ENCODE data around the gene CADM1. TPM values are rescaled to one million over a fixed set of nuclear protein-coding genes. Genes with fewer than 3 reads are reported as not detected.

CADM1 gene
- total RNA-seq, 2 donors from 2014 or later, result 2.5 to 5.5 TPM

DNA sequence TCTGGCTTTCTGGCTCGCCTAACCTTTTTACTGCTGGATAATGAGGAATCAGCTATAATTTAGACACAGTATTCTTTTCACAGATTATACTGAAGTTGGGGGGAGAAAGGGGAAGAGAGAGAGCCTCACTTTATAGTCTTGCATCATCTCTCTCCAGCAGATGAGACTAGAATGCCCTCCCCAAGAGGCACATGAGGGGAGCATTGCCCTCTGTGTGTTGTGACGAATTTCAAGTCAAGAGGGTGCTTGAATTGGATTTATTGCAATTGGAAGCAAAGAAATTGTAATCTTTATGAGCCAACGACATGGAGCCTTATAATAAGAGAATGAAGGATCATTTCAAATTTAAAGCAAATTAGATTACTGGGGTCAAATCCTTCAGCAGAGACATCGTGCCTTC is 17.6 kb upstream of the CADM1 start:
- DNase-seq (ENCODE audit: low spot score), result no peak
- intact Hi-C loops (cut with DNase I), result no loop called here

DNA sequence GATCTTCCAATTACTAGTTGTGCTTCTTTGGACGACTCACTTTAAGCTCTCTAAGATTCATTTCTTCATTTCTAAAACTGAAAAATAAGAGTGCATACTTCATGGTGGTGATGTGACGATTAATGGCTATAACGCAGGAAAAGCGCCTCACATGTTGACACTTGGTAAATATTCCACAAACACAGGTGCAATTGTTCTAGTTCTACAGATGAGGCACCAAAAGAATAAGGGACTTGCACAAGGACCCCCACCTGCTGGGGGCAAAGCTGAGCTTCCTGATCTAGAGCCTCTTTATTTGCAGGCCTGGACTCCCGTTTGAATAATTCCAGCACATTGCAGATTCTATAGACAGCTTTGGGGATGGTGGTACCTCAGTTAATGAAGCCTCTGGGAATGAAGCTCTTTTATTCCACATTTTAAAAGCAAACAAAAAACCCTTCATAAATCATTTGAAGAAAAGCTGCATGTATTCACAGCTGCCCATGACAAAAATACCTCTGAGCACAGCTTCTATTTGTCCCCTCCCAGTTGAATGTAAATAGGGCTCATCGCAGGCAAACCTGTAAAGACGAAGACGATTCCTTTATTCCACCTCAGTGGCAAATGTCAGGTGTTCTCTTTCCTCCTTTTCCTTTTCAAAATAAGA is 14.9 kb upstream of the CADM1 start:
- intact Hi-C loops (cut with DNase I), result loop anchor here in 1 of 2 donors (10.0 kb wide), 1 partner anchor 236 kb away; no protein-coding TSS in a partner anchor
- DNase-seq (ENCODE audit: low spot score), result no peak

DNA sequence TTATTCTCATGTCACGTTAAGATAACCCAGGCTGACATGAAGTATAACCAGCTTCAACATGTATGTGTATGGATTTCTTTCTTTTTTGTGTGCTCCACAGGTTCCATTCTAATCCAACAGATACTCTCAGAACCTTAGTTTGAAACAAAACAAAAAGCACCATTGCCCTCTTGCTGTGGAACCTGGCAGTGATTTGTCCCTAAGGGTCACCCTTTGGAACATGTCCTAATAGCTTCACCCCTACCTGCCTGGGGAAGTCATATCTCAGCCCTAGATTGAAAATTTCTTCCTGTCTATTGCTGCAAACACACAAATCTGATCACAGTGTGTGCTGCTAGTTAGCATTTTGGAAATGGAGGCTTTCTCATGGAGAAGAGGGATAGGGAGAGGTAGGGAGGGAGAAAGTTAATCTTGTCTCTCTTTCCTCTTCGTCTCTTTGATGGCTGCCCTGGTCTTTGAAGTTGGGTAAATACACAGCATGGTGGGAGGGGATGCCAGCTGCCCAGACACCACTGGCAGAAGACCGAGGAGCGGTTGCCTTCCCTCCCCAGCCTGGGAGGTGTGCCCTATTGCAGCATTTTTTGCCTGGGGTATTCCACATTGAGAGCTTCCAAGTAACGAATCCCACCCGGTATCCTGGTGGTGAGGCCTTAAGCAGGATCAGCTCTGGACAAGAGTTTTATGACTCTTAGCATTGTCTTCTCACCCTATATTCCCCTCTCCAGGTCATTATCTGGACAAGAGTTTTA is 11.6 kb upstream of the CADM1 start:
- intact Hi-C loops (cut with DNase I), result loop anchor here in 1 of 2 donors (10.0 kb wide), 1 partner anchor 239 kb away; no protein-coding TSS in a partner anchor
- no peak for DNase-seq (ENCODE audit: low spot score)

DNA sequence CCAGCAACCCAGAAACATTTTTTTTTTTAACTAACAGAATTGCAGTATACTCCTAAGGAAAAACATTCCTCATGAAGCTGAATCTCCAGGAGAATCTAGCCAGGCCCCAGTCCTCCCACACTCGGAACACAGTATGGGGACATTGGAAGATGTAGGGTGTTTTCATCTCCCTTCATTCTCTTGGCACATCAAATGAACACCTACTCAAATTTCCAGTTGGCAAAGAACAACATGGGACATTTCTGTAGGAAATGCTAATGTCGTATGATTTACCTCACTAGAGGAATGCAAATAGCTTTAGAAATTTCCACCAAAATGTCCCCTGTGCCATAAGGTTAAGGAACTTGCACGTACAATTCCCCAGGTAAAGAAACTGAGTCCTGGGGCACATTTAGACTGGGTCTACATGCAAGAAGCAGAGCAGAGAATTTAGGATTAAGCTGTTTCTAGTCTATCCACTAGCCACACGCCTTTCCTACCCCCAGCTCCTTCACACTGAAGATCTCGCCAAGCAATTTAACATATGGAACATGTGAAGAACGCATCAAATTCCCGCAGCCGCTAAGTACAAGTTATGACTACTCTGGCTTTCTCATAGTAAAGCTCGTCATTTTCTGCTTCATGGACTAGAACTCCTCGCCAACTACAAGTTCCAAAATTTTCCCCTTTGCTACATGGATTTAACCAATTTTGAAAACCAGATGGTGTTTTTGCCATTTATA is 2.9 kb upstream of the CADM1 start:
- DNase-seq (ENCODE audit: low spot score), result no peak
- intact Hi-C loops (cut with DNase I), result loop anchor here in 1 of 2 donors (10.0 kb wide), 1 partner anchor 172 kb away; no protein-coding TSS in a partner anchor

DNA sequence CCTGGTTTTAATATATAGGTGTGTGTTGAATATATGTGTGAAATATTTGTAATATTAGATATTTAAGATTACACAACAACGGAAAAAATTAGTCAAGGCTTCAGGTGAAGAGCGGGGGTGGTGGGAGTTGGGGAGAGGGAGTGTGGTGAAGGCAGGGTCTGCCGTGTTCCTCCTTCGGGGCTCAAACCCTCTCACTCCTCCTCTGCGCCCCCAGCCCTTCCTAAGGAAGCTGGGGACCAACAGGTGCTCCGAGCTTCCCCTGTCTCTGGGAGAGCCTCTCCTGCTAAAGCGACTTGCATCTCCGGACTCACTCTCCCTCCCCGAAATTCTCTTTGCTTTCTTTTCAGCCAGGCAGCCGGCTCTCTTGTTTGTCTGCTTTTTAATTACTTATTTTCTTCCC is 960 bp upstream of the CADM1 start:
- intact Hi-C loops (cut with DNase I), result loop anchor here in 1 of 2 donors (10.0 kb wide), 1 partner anchor 170 kb away; no protein-coding TSS in a partner anchor
- DNase-seq (ENCODE audit: low spot score), result no peak

DNA sequence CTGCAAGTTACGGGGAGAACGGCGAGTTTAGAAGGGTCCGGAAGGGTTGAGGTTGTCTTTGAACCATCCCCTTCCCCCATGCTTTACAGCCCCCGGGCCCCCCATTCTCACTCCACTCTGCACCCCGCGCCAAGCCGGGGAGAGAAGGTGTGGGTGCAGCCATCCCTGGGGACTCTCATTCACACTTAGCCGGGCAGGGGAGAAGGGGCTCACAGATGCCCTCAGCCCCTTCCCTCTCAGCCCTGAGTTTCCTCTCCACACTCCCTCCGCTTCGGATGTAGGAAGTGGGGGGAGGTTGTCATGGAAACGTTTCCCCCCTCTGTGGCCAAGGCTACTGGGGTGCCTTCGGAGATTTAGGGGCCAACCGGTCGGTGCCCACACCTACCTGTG is 334 bp downstream of the CADM1 start:
- intact Hi-C loops (cut with DNase I), result loop anchor here (5.0 to 10.0 kb wide), 2 partner anchors 169 to 1217 kb away; no protein-coding TSS in a partner anchor
- no peak for DNase-seq (ENCODE audit: low spot score)

DNA sequence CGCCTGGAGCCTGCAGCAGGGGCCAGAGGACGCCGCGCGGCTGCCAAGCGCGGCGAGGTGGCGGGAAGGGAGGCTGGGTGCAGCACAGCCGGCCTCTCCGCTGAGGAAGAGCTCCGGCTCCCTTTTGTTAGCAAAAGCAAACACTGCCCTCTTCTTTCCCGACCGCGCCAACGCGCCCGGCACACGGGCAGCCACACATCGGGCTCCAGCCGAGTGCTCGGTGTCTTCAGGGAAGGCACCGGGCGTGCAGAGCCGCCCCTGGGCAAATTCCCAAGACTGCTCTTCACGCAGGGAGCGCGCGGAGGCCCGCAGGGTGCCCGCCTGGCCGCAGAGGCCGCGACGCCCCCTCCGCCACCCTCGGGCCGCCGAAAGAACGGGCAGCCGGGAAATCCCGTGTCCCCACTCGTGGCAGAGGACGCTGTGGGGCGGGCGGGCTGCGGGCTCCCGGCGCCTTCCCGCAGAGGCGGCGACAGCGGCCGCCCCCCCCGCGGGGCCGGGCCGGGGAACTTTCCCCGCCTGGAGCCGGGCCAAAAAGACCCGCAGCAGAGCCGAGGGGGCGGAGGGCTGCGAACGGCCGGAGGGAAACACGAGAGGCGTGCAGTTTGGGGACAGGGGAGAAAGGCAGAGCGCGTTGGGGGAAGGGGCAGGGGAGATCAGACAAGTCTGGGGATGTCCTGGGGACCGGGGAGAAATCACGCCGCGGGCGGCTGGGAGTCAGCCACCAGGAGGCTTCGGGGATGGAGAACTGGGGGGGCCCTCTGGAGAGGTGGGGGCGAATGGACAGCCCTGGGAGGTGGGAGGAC is 931 bp downstream of the CADM1 start:
- DNase-seq (ENCODE audit: low spot score), result peak; percentile 84
- intact Hi-C loops (cut with DNase I), result loop anchor here (5.0 to 10.0 kb wide), 2 partner anchors 168 to 1216 kb away; no protein-coding TSS in a partner anchor

DNA sequence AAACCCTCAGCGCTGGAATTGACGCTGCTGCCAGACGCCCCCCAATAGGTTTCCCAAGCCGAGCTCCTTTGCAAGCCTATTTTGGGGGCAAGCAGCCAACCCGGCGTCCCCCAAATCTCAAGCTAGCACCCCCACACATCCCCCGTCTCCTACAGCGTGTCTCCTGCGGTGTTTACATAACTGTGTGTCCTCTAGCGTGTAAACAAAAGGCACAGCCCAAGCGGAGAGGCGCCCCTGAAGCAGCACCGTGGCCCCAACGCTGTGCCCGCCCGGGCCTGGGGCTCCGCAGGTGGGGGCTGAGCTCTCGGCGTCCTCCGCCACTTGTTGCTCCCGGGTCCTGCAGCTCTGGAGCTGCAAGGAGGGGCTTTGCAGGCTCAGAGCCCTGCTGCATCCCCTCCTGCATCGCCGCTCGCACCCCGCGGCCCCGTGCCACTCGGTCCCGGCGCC is 1.6 kb downstream of the CADM1 start:
- DNase-seq (ENCODE audit: low spot score), result no peak
- intact Hi-C loops (cut with DNase I), result loop anchor here (5.0 to 10.0 kb wide), 2 partner anchors 168 to 1215 kb away; no protein-coding TSS in a partner anchor

DNA sequence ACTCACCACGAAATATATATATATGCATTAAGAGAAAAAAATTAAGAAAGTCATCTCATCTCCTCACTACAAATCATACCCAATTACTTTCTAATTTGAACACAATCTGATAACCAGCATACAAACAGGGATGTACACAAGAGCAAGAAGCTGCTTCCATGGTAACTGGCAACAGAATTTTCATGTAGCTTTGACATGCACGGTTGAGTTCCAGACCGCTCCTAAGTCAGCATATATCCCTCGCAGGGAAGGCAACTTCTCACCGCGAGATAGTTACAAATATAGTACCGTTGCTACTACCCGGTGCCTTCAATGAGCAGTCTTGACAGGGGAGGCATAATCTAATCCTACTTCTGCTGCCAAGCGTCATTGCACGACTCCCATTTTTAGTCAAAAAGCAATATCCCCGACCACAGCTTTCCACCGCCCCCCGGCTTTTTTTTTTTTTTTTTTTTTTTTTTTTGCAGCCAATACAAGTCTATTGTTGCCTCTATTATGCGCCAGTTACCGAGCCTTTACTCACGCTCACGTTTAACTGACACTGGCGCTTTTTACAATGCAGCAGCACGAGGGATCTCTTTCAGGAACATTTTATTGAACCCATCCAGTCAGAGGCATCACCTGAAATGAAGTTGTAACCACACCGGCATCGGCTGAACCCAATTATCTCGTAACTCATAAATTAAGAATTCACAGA is 2.2 kb downstream of the CADM1 start:
- intact Hi-C loops (cut with DNase I), result loop anchor here (5.0 to 10.0 kb wide), 2 partner anchors 167 to 1215 kb away; no protein-coding TSS in a partner anchor

DNA sequence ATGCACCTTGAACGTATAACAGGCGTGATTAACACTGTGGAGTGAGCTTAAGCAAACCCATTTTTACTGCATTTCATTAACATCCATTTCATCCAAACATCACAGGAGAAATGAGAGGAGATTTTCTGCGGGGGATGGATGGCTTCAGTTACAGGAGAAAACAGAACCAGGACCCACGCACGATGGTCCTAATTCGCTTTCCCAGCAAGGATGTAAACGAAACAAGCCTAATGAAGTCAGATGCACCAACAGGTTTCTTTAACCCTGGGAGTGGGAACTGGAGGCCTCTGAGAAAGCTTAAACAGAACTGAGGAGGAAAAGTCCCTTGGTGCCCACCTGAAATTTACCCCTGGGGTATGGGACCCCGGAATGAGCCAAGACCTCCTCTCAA is 2.7 kb downstream of the CADM1 start:
- DNase-seq (ENCODE audit: low spot score), result no peak
- intact Hi-C loops (cut with DNase I), result loop anchor here (5.0 to 10.0 kb wide), 2 partner anchors 167 to 1214 kb away; no protein-coding TSS in a partner anchor

More for the DNA sequence above, 2.2 kb downstream of the CADM1 start:
- DNase-seq (ENCODE audit: low spot score), result no peak

DNA sequence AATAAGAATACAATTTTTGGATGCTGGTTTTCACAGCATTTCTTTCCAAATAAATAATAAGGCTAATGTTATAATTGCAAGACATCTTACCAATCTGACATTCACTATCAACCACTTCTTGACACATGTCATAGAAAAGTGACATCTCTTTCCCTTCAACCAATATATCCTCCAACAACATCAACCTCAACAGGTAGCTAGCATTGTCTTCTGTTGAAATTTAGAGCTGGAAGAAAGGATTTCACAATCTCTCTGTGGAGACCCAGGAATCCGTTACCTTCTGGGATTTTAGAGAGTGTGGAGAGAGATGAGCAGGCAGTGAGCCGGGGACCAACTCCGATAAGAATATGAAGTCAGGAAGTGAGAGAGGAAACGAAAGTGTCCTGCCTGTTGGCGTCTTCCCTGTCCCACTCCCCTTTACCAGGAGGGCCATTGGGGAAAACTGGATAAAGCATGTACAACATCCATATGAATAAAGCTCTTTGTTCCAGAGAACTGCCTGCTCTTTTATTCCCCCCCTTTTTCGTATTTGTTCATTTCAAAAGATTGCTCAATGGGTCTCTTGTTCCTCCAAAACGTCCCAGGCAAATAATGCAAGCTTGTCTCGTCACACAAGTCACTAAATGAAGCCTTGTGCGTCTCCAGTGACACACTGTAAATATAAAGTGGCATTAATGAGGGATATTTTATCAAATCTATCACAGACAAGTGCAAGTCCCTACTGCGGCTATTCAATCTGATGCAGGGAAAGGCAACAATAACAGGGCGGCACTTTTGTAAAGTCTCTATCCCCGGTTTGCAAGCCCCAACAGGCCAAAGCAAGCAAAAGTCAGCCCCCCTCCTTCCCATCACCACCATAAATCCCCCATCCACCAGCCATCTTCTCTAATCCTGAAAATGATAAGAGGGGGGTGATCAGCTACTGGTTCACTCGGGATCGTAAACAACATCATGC is 3.4 kb downstream of the CADM1 start:
- DNase-seq (ENCODE audit: low spot score), result no peak
- intact Hi-C loops (cut with DNase I), result loop anchor here (5.0 to 10.0 kb wide), 2 partner anchors 166 to 1214 kb away; no protein-coding TSS in a partner anchor

DNA sequence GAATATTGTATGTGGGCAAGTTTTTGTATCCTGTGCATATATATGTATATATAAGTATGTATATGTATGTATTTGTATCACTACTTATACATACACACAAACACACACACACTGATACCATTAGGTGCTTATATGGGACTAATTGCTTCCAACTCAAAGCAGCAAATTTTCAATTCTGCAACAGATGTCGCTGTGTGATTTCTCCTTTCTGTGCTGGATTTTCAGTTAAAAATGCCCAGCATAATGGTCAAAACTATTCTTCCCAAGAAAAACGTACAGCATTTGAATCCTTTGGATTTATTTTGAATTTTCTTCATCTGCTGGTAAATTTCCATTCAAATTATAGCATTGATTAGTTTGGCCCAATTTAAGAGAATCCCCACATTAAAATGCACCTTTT is 4.3 kb downstream of the CADM1 start:
- intact Hi-C loops (cut with DNase I), result loop anchor here (5.0 to 10.0 kb wide), 2 partner anchors 165 to 1213 kb away; no protein-coding TSS in a partner anchor
- DNase-seq (ENCODE audit: low spot score), result no peak

DNA sequence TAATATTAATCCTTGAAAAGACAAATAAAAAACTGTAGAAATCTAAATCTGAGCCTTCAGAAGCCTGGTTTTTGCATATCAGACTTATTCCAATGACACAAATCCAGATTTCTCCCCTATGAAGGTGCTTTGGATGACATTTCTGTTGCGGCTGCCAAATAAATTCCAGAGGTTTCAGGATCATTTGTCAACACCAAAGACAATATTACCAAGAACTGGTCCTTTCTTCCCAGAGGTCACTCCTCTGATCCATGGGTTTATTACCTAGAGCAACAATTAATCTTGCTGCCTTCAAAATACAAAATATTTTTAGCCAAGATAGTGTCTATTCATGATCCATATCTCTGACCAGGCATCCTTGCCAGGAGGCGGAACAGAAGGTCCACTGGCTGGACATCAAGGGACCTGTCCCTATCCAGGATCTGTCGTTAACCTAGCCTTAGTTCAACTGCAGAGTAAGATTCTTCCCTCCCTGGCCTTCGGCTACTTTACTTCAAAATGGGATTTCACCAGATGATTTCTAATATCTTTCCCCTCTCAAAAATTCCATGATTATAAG is 4.9 kb downstream of the CADM1 start:
- intact Hi-C loops (cut with DNase I), result no loop called here
- DNase-seq (ENCODE audit: low spot score), result no peak

DNA sequence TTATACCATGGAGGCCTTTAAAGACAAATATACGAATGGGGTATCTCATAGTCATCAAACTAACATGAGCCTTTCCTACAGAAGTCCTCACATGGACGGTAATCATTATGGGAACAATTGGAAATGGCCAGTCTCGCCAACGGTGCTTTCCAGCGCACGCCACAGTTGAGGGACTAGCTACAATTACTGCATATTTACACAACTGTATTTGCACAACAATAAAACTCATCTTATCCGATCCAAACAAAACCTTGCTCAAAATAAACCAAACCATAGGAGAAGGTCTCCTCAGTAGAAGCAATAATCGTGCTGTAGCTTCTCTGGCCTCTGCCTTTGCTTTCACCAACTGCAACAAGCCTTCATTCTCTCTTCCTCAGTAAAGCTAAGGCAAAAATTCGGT is 5.9 kb downstream of the CADM1 start:
- intact Hi-C loops (cut with DNase I), result no loop called here
- DNase-seq (ENCODE audit: low spot score), result no peak

DNA sequence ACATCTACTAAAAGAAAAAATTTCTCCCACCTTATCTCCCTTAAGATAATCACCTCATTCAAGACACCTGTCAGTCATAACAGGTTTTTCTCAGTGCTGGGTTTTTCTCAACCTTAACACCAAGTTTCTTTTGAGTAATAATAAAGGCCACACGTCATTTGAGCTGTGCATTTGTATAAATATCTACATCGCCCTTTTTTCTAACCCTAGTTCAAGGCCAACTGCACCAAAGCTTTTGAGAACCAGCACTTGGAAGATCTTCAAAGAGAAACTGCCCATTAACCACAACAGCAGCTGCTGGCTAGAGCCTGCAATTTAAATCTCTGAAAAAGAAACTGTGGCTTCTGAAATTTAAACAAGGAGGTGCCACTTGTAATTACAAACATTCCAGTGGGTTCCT is 6.9 kb downstream of the CADM1 start:
- intact Hi-C loops (cut with DNase I), result no loop called here
- no peak for DNase-seq (ENCODE audit: low spot score)

DNA sequence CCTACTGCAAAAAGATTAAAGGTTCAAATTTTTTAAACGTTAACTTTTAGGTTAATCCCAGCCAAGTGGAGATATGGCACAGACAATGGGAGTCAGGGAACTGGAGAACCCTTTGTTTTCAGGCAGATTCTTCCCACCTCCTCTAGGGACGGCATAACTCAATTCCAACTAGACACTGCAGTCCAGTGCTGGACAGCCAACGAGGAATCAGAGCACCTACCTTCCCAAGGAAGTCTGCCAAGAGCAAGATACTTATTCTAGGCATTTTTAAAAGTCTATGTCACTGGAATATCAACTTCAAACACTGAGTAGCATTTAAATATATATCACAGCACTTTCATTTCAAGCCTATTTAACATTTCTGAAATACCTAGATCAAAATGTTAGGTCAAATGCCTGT is 7.3 kb downstream of the CADM1 start:
- intact Hi-C loops (cut with DNase I), result no loop called here
- DNase-seq (ENCODE audit: low spot score), result no peak

DNA sequence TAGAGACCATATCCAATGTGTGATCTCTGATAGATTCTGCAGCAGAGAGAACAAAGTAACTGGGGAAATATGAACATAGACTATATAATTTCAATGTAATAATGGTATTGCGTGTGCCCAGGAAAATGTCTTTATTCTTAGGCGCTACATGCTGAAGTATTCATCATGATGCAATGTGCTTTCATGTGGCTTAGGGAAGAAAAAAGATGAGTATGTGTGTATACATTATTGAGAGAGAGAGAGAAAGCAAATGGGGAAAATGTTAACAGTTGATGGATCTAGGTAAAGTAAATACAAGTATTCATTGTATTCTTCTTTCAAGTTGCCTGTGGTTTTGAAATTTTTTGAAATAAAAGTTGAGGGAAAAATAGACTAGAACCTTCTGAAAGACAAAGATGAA is 10.3 kb downstream of the CADM1 start:
- DNase-seq (ENCODE audit: low spot score), result no peak
- intact Hi-C loops (cut with DNase I), result no loop called here

Measured in posterior vena cava (tissue), 2 donors.